H1 (cell line): ENCODE data around the gene UVSSA. TPM values are rescaled to one million over a fixed set of nuclear protein-coding genes. Genes with fewer than 3 reads are reported as not detected.

ENCODE experiments used
- CTCF ChIA-PET: fragments of 300-600 bp; sonication (Branson Sonifier 250); formaldehyde crosslinking; loops from one replicate; lab custom pipeline; 2021; ENCODE audit not compliant: partially characterized antibody; lab: Charles Lee
- POLR2A ChIA-PET: fragments of 300-600 bp; sonication (Branson Sonifier 250); formaldehyde crosslinking; loops from one replicate; lab custom pipeline; 2021; ENCODE audit warnings: inconsistent platforms; ENCODE audit not compliant: partially characterized antibody; lab: Charles Lee
- DNase-seq, 2 experiments: peaks; one replicate each; pipeline versions ENCODE4 v3.0.0 to v3.0.0-alpha.2; 2010 to 2022; ENCODE audit warnings: low spot score in 2 of 2, low read depth in 1 of 2, mixed read lengths in 1 of 2
- FAIRE-seq: peaks from 2 replicates; lab custom pipeline; 2011; peaks lifted over from hg19 to GRCh38; lab: Jason Lieb, UNC
- H2AFZ ChIP-seq: 2 replicates; pipeline ENCODE4 v1.8.1; 2012; ENCODE audit warnings: low read length, inconsistent platforms
- H2AK5ac ChIP-seq: 2 replicates; pipeline ENCODE4 v1.6.1; 2013; ENCODE audit warnings: low read depth, low read length
- H2BK120ac ChIP-seq: replicated peaks from 2 replicates; pipeline ENCODE3; 2013; ENCODE audit warnings: low read depth, low read length, inconsistent platforms
- H2BK12ac ChIP-seq: 2 replicates; pipeline ENCODE4 v1.6.1; 2013; ENCODE audit warnings: low read depth, low read length
- H2BK15ac ChIP-seq: 2 replicates; pipeline ENCODE4 v1.6.1; 2013; ENCODE audit warnings: low read length
- H2BK20ac ChIP-seq: 2 replicates; pipeline ENCODE4 v1.6.1; 2013; ENCODE audit warnings: low read length
- H2BK5ac ChIP-seq: 2 replicates; pipeline ENCODE4 v1.6.1; 2013; ENCODE audit warnings: low read depth, low read length
- H3K14ac ChIP-seq: 2 replicates; pipeline ENCODE4 v1.6.1; 2013; ENCODE audit warnings: inconsistent platforms; ENCODE audit not compliant: insufficient read length
- H3K18ac ChIP-seq: 2 replicates; pipeline ENCODE4 v1.6.1; 2013; ENCODE audit warnings: low read length; ENCODE audit errors: extremely low read depth
- H3K23ac ChIP-seq: 2 replicates; pipeline ENCODE4 v1.6.1; 2013; ENCODE audit warnings: inconsistent platforms; ENCODE audit not compliant: insufficient read length
- H3K23me2 ChIP-seq: 2 replicates; pipeline ENCODE4 v1.6.1; 2013; ENCODE audit warnings: low read depth, low read length
- H3K27ac ChIP-seq: 2 replicates; pipeline ENCODE4 v1.6.1; 2011; ENCODE audit warnings: low read depth, low read length, inconsistent platforms
- H3K27me3 ChIP-seq, 4 experiments: replicated peaks in 1 of 4; 1 replicate in 1 of 4; 2 replicates in 3 of 4; pipeline versions ENCODE4 v1.6.1 to v1.8.1; 2011 to 2013; ENCODE audit warnings: low read length in 3 of 4, mild to moderate bottlenecking in 3 of 4, inconsistent platforms in 2 of 4, mixed read lengths in 2 of 4, moderate library complexity in 1 of 4; ENCODE audit not compliant: control insufficient read depth in 3 of 4, insufficient read depth in 3 of 4; ENCODE audit errors: extremely low read depth in 1 of 4
- H3K36me3 ChIP-seq, 4 experiments: 2 replicates each; pipeline versions ENCODE4 v1.6.1 to v1.8.1; 2011 to 2013; ENCODE audit warnings: mild to moderate bottlenecking in 4 of 4, low read length in 3 of 4, moderate library complexity in 2 of 4, control low read depth in 1 of 4, inconsistent platforms in 1 of 4; ENCODE audit not compliant: insufficient read depth in 4 of 4, control insufficient read depth in 2 of 4
- H3K4ac ChIP-seq: replicated peaks from 2 replicates; pipeline ENCODE3; 2013; ENCODE audit warnings: low read length, low read depth, mixed read lengths, inconsistent platforms; ENCODE audit not compliant: insufficient read length
- H3K4me1 ChIP-seq, 4 experiments: replicated peaks in 1 of 4; 1 replicate in 1 of 4; 2 replicates in 3 of 4; pipeline versions ENCODE4 v1.6.1 to v1.8.1; 2011 to 2013; ENCODE audit warnings: low read length in 3 of 4, inconsistent platforms in 2 of 4, mixed read lengths in 1 of 4; ENCODE audit not compliant: insufficient read depth in 4 of 4, control insufficient read depth in 3 of 4
- H3K4me2 ChIP-seq, 2 experiments: 2 replicates each; pipeline versions ENCODE4 v1.6.1 to v1.8.1; 2011 to 2013; ENCODE audit warnings: low read depth in 2 of 2, low read length in 2 of 2, control low read depth in 1 of 2, inconsistent platforms in 1 of 2, mild to moderate bottlenecking in 1 of 2; ENCODE audit not compliant: insufficient read depth in 1 of 2
- H3K4me3 ChIP-seq, 4 experiments: fragments of 200-600, 300-600 bp in 1 of 4; sonication (generic), shearing (Covaris generic), sonication (Bioruptor Twin) in 1 of 4; 2 replicates each; pipeline versions ENCODE4 v1.5.1 to v1.8.1; 2011 to 2016; ENCODE audit warnings: low read length in 4 of 4, low read depth in 3 of 4, control low read depth in 2 of 4, inconsistent platforms in 2 of 4, mild to moderate bottlenecking in 2 of 4, mixed read lengths in 1 of 4, moderate library complexity in 1 of 4; ENCODE audit not compliant: insufficient read depth in 2 of 4; ENCODE audit errors: extremely low read depth in 1 of 4
- H3K56ac ChIP-seq: replicated peaks from 2 replicates; pipeline ENCODE3; 2013; ENCODE audit warnings: low read depth, mild to moderate bottlenecking, mixed read lengths, low read length, inconsistent platforms; ENCODE audit not compliant: insufficient read length
- H3K79me1 ChIP-seq: 2 replicates; pipeline ENCODE4 v1.6.1; 2013; ENCODE audit warnings: low read depth, low read length, control low read depth
- H3K79me2 ChIP-seq, 2 experiments: 2 replicates each; pipeline versions ENCODE4 v1.6.1 to v1.8.1; 2012 to 2013; ENCODE audit warnings: low read length in 2 of 2, mild to moderate bottlenecking in 2 of 2, inconsistent platforms in 1 of 2; ENCODE audit not compliant: insufficient read depth in 2 of 2, control insufficient read depth in 1 of 2
- H3K9ac ChIP-seq, 4 experiments: replicated peaks in 1 of 4; 1 replicate in 1 of 4; 2 replicates in 3 of 4; pipeline versions ENCODE4 v1.6.1 to v1.8.1; 2011 to 2013; ENCODE audit warnings: low read depth in 3 of 4, low read length in 3 of 4, control low read depth in 2 of 4, mild to moderate bottlenecking in 2 of 4, moderate library complexity in 2 of 4, inconsistent platforms in 1 of 4; ENCODE audit errors: extremely low read depth in 1 of 4
- H3K9me3 ChIP-seq, 2 experiments: 2 replicates each; pipeline versions ENCODE4 v1.6.1 to v1.8.1; 2012 to 2013; ENCODE audit warnings: mild to moderate bottlenecking in 2 of 2, moderate library complexity in 2 of 2, control low read depth in 1 of 2, inconsistent platforms in 1 of 2, low read depth in 1 of 2, low read length in 1 of 2, mixed read lengths in 1 of 2; ENCODE audit not compliant: insufficient read depth in 2 of 2
- H4K20me1 ChIP-seq, 2 experiments: replicated peaks in 1 of 2; 2 replicates each; pipeline versions ENCODE3 to v1.8.1; 2011 to 2013; ENCODE audit warnings: inconsistent platforms in 2 of 2, low read length in 2 of 2, mild to moderate bottlenecking in 1 of 2; ENCODE audit not compliant: insufficient read depth in 2 of 2, control insufficient read depth in 1 of 2
- H4K5ac ChIP-seq: 2 replicates; pipeline ENCODE4 v1.6.1; 2013; ENCODE audit warnings: low read length, low read depth, mixed read lengths, inconsistent platforms; ENCODE audit not compliant: insufficient read length
- H4K8ac ChIP-seq: 2 replicates; pipeline ENCODE4 v1.8.0; 2013; ENCODE audit warnings: mild to moderate bottlenecking, moderate library complexity, low read length, inconsistent platforms; ENCODE audit not compliant: insufficient read depth; ENCODE audit errors: extremely low read depth
- H4K91ac ChIP-seq: replicated peaks from 2 replicates; pipeline ENCODE3; 2013; ENCODE audit warnings: low read length, mixed read lengths, inconsistent platforms; ENCODE audit not compliant: insufficient read length
- ASH2L ChIP-seq: fragments of 200-600, 300-600 bp; sonication (generic); IDR thresholded peaks from one replicate; pipeline ENCODE4 v1.7.1; 2017; ENCODE audit warnings: low read length
- CBX5 ChIP-seq: fragments of 300-800, 300-1000 bp; sonication (generic); IDR thresholded peaks from 2 replicates; pipeline ENCODE4 v1.7.1; 2016; ENCODE audit warnings: antibody characterized with exemption, low read length, low read depth
- GABPA ChIP-seq: IDR thresholded peaks from 2 replicates; pipeline ENCODE4 v1.6.1; 2011; ENCODE audit warnings: mild to moderate bottlenecking, low read length, moderate library complexity, borderline replicate concordance; ENCODE audit not compliant: insufficient read depth
- MAFK ChIP-seq: IDR thresholded peaks from 2 replicates; pipeline ENCODE4 v1.6.1; 2012; ENCODE audit warnings: low read depth, mild to moderate bottlenecking, improper control_type of control experiment, low read length
- RFX5 ChIP-seq: IDR thresholded peaks from 2 replicates; pipeline ENCODE4 v1.6.1; 2011; ENCODE audit warnings: low read depth, low read length, improper control_type of control experiment, borderline replicate concordance
- SP1 ChIP-seq: IDR thresholded peaks from 2 replicates; pipeline ENCODE4 v1.6.1; 2011; ENCODE audit warnings: low read depth, low read length
- WGBS, 2 experiments: shearing (Covaris generic) in 1 of 2; methylation state at CpG; one replicate each; pipeline versions ENCODE4 v1.1.6 to v1.1.7; 2013 to 2015; ENCODE audit warnings: low lambda C conversion rate in 2 of 2, mixed read lengths in 2 of 2, inconsistent platforms in 1 of 2, low coverage in 1 of 2, missing lambda C conversion rate in 1 of 2; ENCODE audit not compliant: insufficient replicate concordance in 2 of 2, insufficient coverage in 1 of 2, insufficient read length in 1 of 2; ENCODE audit errors: extremely low coverage in 1 of 2, missing lambda C conversion rate in 1 of 2; 5-methylcytosine and 5-hydroxymethylcytosine counted together
- polyA plus RNA-seq, 7 experiments: library from polyadenylated mRNA; depleted of rRNA in 3 of 7; stranded (reverse) in 5 of 7; unstranded in 2 of 7; fragments of >200 nt in 5 of 7; fragments of 200-250 nt in 2 of 7; gene quantifications; 1 replicate in 5 of 7; 2 replicates in 1 of 7; 4 replicates in 1 of 7; pipeline versions ENCODE4 v1.2.1 to v1.2.3, GENCODE V29; 2011 to 2013; ENCODE audit warnings: missing spikeins in 2 of 7, mixed read lengths in 2 of 7
- total RNA-seq: library from RNA; stranded (reverse); fragmentation: NEBNext Ultra II Directional; extraction: Animal tissue kit (Norgen Biotek cat#: 25700); gene quantifications from 2 replicates; pipeline ENCODE4 v1.2.1, GENCODE V29; 2021
- TF ChIP-seq, protein P1 (sequence below), 3 experiments: IDR thresholded peaks; 1 replicate in 2 of 3; 2 replicates in 1 of 3; pipeline versions ENCODE4 v1.5.1 to v1.6.1; 2011; ENCODE audit warnings: low read length in 3 of 3, mild to moderate bottlenecking in 3 of 3, inconsistent platforms in 2 of 3, low read depth in 1 of 3, moderate library complexity in 1 of 3; ENCODE audit not compliant: insufficient read depth in 1 of 3; ENCODE audit errors: control extremely low read depth in 1 of 3
- TF ChIP-seq, protein P2 (sequence below): IDR thresholded peaks from 2 replicates; pipeline ENCODE4 v1.6.1; 2012; ENCODE audit warnings: low read length, inconsistent platforms

Gene UVSSA
- total and polyA plus RNA-seq, 2 of the 8 experiments (the other 6 are each of a cell fraction or from before 2014, with no cell fraction given): 14.5 to 19.4 TPM

DNA sequence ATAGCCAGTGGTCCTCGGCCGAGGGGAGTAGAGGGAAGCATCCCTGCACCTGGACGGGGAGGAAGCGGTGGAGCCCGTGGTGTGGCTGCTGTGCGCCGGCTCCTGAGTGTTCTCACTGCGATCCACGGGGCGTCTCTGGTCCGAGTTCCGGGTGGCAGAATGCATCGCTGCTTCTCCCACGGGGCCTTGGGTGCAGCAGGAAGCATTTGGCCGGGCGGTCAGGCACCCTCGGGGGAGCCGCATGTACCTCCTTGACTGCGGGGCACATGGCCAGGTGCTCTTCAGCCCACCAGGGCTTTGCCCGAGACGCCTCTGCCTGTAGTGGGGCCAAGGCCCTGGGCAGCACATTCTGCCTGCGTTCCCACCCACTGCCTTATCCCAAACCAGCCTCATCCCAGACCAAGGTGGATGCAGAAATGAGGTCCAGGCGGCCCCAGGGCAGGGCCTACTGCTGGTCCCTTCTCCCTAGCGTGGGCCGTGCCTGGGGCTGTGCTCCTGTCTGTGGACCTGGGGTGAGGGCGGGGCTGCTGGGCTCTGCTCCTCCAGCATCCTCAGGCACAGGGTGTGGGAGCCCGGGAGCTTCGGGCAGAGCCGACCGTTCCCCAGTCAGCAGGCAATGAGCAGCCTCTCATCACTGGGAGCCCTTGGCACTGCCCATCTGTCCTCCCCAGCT, 31.7 kb downstream of the UVSSA start:
- no peak overlapping the region for H3K4ac ChIP-seq
- no peak overlapping the region for H2AK5ac ChIP-seq
- no peak overlapping the region for H3K14ac ChIP-seq
- no peak overlapping the region for H3K23ac ChIP-seq
- no peaks in the 10 kb centered on the region for H3K9me3 ChIP-seq
- no peak overlapping the region for H3K56ac ChIP-seq
- no peaks in the 10 kb centered on the region for H3K79me1 ChIP-seq
- no peak overlapping the region for H2BK20ac ChIP-seq
- no peak overlapping the region for H3K27ac ChIP-seq
- no peak overlapping the region for H4K91ac ChIP-seq
- ChIA-PET POLR2A (interaction anchor here (1.0 kb wide), 1 partner anchor 32 kb away, joined by 3 read pairs; the partner anchor contains the start of gene UVSSA), CTCF (interaction anchor here (1.0 to 1.9 kb wide), 4 partner anchors 10 to 190 kb away, joined by 3 to 7 read pairs (median 3); no protein-coding TSS in a partner anchor)
- H3K9ac ChIP-seq: no peak overlapping the region
- WGBS, 2 experiments: 92% methylated on average over 29 of the region's 30 CpGs; no CpG with 5 or more reads in 1 of the 2 experiments
- H4K20me1 ChIP-seq: peaks cover 0 to 9% of the 10 kb centered on the region in 2 experiments
- DNase-seq (no peak), FAIRE-seq (no peak)
- no peak overlapping the region for H2BK5ac ChIP-seq
- no peak overlapping the region for H3K4me2 ChIP-seq
- no peak overlapping the region for H2BK15ac ChIP-seq
- peaks cover 0 to 2% (median 0%) of the 10 kb centered on the region in 4 experiments; a peak in 1 of 8 replicates for H3K36me3 ChIP-seq
- no peaks in the 10 kb centered on the region; a peak in 1 of 7 replicates for H3K4me1 ChIP-seq
- H2AFZ ChIP-seq: no peak overlapping the region
- no peak overlapping the region for H2BK120ac ChIP-seq
- no peak overlapping the region; the same call in 1 of the 2 replicates for H4K8ac ChIP-seq
- H3K4me3 ChIP-seq: no peak overlapping the region
- H4K5ac ChIP-seq: no peak overlapping the region
- H3K18ac ChIP-seq: no peak overlapping the region
- H3K23me2 ChIP-seq: no peaks in the 10 kb centered on the region
- no peaks in the 10 kb centered on the region for H3K79me2 ChIP-seq
- no peaks in the 10 kb centered on the region for H3K27me3 ChIP-seq
- H2BK12ac ChIP-seq: no peak overlapping the region
- TF ChIP-seq ASH2L: no peak
- TF ChIP-seq MAFK: no peak
- TF ChIP-seq RFX5: no peak
- TF ChIP-seq, protein P1, sequence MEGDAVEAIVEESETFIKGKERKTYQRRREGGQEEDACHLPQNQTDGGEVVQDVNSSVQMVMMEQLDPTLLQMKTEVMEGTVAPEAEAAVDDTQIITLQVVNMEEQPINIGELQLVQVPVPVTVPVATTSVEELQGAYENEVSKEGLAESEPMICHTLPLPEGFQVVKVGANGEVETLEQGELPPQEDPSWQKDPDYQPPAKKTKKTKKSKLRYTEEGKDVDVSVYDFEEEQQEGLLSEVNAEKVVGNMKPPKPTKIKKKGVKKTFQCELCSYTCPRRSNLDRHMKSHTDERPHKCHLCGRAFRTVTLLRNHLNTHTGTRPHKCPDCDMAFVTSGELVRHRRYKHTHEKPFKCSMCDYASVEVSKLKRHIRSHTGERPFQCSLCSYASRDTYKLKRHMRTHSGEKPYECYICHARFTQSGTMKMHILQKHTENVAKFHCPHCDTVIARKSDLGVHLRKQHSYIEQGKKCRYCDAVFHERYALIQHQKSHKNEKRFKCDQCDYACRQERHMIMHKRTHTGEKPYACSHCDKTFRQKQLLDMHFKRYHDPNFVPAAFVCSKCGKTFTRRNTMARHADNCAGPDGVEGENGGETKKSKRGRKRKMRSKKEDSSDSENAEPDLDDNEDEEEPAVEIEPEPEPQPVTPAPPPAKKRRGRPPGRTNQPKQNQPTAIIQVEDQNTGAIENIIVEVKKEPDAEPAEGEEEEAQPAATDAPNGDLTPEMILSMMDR (IDR thresholded peaks at IDR 0.05; ENCODE audit: control extremely low read depth in 1 of 3, insufficient read depth in 1 of 3, low read depth in 1 of 3, low read length in 3 of 3): no peak
- TF ChIP-seq CBX5: no peak
- TF ChIP-seq SP1: no peak
- TF ChIP-seq, protein P2, sequence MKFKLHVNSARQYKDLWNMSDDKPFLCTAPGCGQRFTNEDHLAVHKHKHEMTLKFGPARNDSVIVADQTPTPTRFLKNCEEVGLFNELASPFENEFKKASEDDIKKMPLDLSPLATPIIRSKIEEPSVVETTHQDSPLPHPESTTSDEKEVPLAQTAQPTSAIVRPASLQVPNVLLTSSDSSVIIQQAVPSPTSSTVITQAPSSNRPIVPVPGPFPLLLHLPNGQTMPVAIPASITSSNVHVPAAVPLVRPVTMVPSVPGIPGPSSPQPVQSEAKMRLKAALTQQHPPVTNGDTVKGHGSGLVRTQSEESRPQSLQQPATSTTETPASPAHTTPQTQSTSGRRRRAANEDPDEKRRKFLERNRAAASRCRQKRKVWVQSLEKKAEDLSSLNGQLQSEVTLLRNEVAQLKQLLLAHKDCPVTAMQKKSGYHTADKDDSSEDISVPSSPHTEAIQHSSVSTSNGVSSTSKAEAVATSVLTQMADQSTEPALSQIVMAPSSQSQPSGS: no peak
- no peak for TF ChIP-seq GABPA
